NCI-H446 treated with DMSO at 0.1 percent for 48 hours (cell line): Measurements from ENCODE around the gene ZCCHC4.
A peak's percentile ranks its signal among the peaks of the same experiment; 100 is the strongest.
"Not testable (repeated sequence)": the region's sequence is repeated elsewhere in the genome, so short reads cannot be mapped to it uniquely, and the experiment has no call there.

Experiments
- DNase-seq: peaks from one replicate; lab custom pipeline; 2025; lab: John Stamatoyannopoulos, UW

The ZCCHC4 gene

DNA sequence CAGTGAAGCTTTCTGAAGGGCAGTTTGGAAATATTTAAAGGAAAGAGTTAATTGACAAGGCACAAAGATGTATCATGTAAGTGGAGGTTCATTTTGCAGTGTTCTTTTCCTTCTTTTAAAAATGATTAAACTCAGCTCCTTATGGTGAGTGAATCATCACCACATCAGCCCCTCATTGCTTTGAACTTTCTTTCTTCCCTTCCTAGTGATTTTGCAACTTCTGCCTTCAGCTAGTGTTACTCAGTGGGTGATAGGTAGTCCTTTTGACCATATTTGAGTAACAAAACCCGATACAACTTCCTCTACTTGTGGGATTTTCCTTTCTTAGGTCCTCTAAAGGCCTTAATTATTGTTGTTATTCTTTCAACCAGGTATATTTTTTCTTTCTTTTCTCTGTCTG is 8.2 kb downstream of the ZCCHC4 start:
- DNase-seq: no peak

DNA sequence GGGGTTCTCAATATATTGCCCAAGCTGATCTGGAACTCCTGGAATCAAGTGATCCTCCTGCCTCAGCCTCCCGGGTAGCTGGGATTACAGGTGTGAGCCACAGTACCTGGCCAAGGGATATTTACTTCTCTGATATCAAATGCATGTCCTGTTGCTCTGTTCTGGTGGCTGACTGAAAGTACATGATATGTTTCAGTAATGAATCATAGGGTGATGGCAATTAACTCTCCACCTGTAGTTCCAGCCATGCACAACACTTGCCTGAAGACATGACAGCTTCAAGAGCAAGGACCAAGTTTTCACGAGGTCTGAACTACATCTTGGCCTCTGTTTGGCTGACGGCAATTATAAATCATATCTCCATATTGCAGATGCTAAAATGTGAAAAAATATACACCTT is 9.1 kb downstream of the ZCCHC4 start:
- DNase-seq: no peak

DNA sequence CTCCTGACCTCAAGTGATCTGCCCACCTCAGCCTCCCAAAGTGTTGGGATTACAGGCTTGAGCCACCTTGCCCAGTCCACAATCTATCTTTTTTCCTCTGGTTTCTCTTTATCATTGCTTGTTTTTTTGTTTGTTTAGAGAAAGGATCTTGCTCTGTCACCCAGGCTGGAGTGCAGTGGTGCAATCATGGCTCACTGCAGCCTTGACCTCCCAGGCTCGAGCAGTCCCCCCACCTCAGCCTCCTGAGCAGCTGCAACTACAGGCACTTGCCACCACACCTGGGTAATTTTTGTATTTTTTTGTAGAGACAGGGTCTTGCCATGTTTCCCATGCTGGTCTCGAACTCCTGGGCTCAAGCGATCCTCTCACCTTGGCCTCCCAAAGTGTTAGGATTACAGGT is 15.9 kb downstream of the ZCCHC4 start:
- not testable (repeated sequence) for DNase-seq

DNA sequence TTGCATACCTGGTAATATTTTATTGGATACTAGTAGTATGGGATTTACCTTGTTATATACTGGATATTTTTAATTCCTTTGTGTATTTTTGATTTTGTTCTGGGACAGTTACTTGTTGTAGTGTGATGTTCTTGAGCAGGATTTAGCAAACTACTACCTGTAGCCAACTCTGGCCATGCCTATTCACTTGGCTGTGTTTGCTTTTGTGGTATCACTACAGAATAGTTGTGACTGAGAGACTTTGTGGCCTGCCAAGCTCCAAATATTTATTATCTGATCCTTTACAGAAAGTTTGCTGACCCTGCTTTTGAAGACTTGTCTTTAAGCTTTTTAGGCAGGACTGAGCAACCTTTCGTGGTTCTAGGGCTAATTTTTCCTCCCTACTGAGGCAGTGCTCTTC is 17.8 kb downstream of the ZCCHC4 start:
- DNase-seq: no peak

DNA sequence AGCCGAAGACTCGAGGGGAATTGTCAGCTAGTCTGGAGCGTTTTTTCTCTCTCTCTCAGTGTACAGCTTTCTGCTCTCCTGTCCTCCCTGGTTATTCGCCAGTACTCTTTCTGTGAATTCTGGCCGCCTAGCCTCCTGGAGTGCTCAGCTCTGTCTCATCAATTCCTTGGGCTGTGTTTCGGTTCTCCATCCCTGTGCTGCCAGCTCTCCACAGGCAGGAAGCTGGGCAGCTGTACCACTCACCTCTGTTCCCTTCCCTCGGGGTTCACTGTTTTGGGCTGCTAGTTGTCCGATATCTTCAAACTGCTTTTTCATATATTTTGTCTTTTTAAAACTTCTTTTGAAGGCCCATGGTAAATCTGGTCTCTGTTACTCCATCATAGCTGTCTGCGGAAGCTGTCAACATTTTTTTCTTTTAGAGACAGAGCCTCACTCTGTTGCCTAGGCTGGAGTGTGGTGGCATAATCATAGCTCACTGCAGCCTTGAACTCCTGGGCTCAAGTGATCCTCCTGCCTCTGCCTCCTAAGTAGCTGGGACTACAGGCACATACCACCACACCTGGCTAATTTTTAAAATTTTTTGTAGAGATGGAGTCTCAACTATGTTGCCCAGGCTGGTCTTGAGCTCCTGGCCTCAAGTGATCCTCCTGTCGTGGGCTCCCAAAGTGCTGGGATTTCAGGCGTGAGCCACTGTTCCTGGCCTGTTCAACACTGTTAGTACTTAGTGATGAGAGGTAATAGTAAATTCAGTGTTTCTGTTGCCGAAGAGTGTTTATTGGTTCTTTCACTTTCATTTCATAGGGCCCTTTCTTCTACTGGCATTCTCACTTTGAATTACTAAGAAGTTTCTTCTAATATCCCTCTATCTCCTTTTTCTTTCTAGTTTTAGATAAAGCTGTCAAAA is 18.6 kb downstream of the ZCCHC4 start:
- no peak for DNase-seq

DNA sequence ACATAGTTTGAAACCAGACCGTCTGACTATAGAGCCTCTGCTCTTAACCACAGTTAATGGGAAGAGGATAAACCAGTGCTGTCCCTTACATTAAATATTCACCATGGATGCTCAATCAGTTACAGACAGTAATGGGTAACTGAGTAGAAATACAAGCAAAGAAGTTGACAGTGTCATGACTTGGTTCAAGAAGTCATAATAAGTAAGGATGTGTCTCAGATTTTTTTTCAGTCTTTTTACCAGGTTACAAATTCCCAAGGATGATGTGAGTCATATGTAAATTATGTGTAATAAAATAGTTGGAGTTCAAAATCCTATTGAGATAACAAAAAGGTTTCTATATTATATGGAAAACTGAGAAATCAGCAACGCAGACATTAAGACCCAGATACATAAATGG is 31.1 kb downstream of the ZCCHC4 start:
- no peak for DNase-seq

DNA sequence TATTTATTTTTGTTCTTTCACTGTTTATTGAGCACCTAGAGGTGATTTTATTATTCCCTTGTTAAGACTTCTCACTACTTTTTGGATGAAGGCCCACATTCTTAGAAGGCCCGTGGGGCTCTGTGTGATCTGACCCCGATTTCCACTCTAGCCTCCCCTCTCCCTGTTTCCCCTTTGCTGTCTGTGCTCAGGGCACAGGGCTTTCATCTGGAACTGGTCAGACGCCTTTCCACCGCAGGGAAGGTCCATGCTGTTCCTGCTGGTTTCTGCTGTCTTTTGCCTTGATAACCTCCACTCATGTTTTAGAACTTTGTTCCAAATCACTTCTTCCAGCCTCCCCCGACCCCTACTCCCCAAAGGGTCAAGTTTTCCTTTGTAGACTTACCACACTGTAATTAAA is 33.2 kb downstream of the ZCCHC4 start:
- no peak for DNase-seq

DNA sequence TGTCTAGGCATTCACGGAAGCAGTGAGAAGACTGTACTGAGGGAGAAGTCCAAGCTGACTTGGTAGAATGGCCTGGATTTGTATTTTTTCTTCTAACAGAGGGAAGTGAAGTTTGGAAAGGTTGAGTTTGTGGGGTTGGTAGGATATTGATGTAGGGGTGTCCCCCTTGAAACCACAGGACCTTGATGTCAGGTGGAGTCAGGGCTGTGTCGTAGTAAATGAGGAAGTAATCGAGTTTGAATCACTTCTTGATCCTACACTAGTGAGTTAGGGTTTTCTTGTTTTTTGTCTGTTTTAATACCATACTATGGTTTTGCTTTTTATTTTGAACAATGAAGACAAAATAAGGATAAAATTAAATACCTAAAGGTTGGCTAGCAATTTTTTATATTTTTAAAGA is 34.3 kb downstream of the ZCCHC4 start:
- DNase-seq: no peak

DNA sequence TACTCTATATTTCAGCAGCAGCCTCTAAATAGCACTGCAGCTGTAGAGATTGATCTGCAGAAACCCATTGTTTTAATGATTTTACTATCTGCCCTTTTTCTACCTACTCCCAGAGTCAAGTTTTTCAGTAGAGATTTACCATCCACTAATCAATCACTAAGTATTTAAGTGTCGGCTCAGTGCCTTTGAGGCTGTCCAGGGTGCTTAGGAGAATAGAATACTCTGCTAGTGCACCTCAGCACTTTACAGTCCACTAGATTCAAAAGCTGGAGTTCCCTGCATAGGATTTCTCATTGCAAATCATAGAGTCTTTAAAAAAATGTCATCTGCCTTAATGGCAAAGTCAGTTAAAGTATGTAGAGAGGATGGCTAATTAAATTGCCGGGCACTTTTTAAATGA is 34.9 kb downstream of the ZCCHC4 start:
- DNase-seq: no peak

DNA sequence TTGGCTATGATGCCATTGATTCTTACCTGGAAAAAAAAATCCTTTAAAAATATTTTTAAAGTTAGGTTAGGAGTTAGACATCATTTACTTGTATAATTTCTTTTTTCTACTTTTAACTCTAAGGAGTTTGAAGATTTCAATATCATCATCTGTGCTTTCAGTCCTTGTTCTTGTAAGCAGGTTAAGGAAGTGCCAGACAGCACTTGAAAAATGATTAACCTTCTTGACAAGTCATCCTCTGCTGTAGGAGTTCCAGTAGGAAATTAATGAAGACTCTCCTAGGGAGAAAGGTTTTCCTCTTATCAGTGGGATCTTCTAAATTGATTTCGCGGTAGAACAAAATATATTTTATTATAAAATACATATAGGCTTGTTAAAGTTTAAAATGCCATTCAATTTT is 35.4 kb downstream of the ZCCHC4 start:
- no peak for DNase-seq

DNA sequence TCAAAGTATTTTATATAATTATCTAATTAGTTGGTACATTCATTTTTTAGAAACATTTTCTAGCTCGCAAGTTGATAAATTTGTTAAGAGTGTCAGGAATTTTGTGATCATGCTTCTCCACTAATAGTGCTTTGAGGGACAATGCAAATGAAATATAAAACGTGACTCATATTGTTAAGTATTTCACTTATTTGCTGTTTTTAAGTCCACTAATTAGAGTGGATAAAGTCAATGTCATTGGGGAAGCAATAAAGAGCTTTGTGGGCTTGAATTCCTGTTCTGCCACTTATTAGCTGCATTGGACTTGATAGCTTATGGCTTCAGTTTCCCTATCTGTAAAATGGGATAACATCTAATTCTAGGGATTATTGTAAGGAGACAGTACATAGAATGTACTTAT is 38.0 kb downstream of the ZCCHC4 start:
- no peak for DNase-seq

DNA sequence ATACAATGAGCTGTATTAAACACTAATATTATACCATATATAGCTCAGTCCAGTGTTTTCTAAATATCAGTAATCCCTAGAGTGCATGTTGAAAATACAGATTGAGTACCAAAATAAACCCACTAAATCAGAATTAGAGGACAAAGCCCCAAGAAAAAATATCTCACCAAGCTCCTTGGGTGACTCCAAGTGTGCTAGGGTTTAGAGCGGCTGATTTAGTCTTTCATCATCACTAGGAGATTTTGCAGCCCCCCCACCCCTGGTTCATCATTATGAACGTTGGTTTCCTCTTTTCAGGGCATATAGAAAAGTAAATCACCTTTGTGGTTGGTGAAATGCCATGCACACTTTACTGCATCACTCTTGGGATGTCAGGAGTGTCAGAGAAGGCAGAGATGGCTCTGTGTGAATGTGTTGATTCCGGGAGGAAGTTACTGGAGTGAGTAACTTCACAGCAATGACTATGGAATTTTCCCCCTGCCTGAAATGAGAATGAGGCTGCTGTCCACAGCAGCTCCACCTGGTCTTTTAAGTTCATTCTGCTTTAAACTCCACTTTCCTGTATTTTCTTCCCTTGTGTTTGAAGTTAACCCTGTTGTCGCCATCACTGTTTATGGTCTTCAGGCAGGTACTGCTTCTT is 39.3 kb downstream of the ZCCHC4 start:
- no peak for DNase-seq

DNA sequence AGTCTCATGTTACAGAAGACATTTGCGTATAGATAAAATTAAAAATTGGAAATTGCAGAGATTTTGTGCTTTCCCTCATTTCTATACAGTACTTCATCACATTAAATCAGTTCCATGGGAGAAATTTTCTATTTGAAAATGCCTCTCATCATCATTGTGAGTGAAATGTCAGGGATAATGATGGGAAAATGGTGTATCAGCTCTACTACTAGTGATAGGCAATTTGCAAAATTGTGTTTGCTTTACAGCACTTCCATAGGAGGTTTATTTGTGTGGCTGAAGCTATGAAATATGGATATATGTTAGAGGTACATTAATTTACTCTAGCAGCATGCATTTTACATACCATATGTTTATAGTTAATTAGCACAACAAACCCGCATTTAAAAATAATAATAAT is 43.5 kb downstream of the ZCCHC4 start:
- DNase-seq: no peak

DNA sequence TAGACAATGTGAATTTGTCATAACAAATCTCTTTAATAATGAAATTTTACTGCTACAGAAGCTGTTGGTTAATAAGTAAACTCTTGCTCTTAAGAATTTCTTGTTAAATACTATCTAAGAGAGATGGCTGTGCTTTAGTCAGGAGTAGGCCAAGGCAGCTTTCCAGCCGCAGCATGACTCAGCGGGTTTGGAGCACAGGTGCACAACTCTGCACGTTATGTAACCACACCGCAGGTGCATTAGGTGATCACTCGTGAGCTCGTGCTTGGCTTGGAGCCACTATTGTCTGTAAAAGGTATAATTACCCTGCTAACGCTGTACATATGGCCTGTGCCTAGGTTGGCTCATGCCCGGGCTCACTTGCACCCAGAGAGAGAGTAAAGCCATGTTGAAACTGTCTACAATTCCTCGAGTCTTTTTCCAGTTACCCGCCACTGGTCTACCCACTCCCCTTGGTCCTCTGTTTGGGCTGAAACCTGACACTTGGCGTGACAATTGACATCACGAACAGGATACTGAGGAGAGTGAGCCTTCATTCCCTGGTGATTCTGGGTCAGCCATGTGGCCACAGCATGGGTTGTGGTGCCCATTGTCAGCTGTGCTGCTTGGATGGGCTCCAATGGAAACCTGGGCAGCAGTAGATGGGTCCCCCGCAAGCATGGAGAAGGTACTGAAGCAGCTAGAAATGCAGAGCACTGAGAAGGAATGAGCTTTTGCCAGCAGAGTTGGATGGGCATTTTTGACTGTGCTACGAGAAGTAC is 46.1 kb downstream of the ZCCHC4 start:
- DNase-seq: no peak

DNA sequence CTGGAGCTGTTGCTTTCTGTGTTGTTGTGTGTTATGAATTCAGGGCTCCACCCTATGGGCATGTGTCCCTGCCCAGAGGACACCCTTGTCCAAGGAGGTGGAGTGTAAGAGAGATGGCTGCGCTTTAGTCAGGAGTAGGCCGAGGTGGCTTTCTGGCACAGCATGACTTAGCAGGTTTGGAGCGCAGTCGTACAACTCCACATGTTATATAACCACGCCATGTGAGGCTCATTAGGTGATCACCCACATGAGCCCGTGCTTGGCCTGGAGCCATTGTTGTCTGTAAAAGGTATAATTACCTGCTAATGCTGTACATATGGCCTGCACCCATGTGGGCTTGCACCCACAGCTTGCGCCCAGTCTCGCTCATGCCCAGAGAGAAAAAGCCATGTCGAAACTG is 48.7 kb downstream of the ZCCHC4 start:
- DNase-seq: no peak

DNA sequence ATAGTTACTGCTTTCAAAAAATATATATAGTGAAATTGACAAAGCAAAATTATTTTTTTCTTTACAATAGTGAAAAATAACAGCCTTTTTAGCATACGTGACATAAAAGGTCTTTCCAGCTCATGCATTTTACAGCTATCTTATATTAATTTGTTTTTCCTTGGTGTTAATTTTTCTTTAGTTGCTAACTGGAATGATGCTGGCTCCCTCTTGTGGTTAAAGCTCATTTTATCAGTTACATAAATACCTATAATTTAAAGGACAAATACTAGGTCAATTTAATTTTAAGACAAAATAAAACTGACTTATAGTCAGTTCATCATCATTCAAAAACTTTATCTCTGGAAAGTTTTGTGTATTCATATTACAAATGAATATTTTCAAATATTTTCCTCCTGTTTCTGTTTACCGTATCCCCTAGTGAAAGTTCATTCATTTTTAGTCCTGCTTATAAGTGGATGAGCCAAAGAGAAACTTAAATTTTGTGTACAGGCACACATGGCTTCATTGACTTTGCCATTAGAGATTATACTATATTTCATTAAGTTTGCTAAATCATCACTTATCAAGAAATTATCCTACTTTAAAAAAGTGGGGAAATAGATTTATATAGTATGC is 54.5 kb downstream of the ZCCHC4 start:
- DNase-seq: no peak

DNA sequence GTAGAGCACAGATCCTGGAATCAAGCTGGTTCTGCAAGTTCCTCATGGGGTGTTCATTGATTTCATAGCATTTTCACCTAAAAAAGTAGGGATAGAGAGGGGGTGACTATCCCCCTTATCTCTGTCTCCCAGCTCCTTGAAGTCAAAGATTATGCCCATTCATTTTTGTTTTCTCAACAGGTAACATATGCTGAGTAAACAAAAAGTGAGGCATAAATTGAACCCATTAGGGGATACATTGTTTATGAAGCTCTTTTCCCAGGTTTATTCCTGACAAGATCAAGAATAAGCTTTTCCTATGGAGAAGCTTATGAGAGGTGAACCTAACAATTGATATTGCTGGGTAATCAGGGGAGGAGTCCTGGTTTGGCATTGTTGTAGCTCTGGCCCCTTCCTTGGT is 55.3 kb downstream of the ZCCHC4 start:
- DNase-seq: no peak

DNA sequence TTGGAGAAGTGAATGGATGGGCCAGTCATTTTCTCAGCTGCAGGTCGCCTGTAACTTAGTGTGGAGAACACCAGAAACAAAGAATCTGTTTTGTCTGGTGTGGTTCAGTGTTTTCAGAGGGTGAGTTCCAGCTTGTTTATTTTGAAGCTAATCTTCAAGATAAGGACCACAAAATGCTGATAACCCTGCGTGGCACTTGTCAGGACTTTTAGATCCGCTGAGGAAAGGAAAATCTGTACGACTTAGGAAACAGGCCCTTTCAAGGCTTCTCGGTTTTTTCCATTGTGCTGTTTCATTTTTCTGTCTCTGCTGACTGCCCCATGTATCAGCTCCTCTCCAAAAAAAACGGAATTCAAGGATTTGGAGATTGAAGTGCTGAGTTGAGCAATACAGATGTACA is 55.7 kb downstream of the ZCCHC4 start:
- DNase-seq: no peak

DNA sequence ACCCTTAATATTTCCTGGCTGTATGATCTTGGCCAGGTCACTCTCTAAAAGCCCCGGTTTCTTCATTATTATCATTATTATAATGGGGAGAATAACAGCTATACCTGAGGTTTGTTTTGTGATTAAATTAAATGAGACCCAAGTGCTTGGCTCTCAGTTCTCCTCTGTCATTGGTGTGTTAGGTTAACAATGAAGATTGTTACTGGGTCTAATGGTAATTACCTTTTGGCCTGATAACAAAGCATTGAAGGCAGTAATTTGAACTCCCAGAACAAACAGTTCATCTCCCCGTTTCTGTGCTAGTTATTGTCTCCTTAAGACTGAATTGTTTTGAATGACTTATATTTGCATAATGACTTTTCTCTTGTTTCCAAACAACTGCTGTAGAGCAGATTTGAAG is 57.7 kb downstream of the ZCCHC4 start:
- DNase-seq: no peak

DNA sequence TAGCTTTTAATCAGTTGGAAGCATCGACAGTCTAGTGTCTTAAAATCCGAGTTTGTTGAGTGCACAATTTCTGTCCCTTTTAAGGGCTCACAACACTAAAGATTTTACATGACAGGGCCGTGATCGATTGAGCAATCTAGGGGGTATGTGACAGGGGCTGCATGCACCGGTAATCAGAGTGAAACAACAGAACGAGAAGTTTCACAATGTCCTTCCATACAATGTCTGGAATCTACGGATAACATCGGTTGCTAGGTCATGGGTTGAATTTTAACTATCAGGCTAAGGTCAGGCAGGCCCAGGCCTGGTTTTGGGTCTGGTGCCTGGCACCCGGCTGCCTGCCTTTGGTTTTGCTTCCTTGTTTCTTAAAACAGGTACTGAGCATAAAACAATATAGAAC is 60.0 kb downstream of the ZCCHC4 start:
- not testable (repeated sequence) for DNase-seq

DNA sequence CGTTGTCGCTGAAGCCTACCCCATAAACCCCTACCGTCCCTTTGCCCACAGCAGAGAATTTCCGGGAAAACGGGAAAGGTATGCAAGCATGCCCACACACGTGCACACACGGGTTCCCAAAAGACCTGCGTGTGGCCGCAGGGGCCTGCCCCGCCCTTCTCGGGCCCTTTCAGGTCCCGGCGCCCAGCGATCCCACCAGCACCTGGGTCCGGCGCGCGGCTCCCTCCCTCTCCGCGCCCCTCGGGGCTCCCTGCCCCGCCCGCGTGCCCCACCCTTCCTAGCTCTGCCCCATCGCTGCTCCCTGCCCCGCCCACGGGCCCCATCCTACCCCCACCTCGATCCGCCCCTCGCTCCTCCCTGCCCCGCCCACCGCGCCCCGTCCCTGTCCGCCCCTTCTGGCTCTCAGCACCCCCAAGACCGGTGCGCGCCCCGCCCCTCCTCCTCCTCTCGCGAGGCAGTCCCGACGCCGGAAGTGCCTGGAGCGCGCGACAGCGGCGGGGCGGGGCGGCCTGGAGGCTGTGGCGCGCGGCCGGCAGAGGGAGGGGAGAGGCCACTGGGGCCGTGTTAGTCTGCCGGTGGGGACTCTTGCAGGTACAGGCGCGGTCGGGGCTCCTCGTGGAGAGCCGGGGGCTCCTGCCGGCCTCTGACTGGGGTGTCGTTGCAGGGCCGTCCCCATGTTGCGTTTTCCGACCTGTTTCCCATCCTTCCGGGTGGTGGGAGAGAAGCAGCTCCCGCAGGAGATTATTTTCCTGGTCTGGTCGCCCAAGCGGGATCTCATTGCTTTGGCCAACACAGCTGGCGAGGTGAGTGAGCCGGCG is 64.4 kb downstream of the ZCCHC4 start, which contains the start of gene ANAPC4:
TSS of gene ANAPC4 (plus strand) at position 510 of the 818 bp plus-strand sequence. CDS start at position 675, 165 bp downstream.
- peak; percentile 75 for DNase-seq
